ENCODE measurements around the gene ZNF423. TPM values are rescaled to one million over a fixed set of nuclear protein-coding genes. Genes with fewer than 3 reads are reported as not detected.

The ZNF423 gene
- total and polyA plus RNA-seq, 9 of the 15 experiments (the other 6 are each of a cell fraction or from before 2014, with no cell fraction given), result not detected

DNA sequence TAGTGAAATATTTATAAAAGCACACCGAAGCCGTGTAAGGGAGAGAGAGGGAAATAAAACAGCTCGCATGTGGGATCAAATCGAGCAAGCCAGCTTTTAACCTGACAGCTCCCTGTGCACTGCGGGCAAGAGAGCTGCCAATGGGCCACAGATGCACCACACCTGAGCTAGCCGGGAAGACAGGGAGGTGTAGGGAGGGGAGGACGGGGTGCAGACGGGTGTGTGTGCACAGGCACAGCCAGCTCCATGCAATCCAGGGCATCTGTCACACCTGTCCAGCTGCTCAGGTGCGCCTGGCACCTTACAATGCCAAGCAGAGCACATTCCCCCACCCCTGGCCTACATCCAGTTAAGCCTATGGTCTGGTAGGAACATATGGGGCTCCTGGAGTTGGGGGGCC, 412.3 kb downstream of the ZNF423 start:
- intact Hi-C loops (cut with micrococcal nuclease), result no loop called here
- no TSS peak for BruUV-seq (replicated peaks)
- Histone ChIP-seq H3K79me2 (ENCODE audit: control insufficient read depth, insufficient read depth, low read length) (no peaks in the 10 kb centered on the region), H3K9me1 (ENCODE audit: control insufficient read depth, insufficient read depth, low read length) (no peaks in the 10 kb centered on the region), H3K4me2 (ENCODE audit: insufficient read depth, low read length) (no peak overlapping the region), H3K4me3 (no peak overlapping the region), H2AFZ (ENCODE audit: low read depth, low read length) (no peak overlapping the region), H3K36me3 (ENCODE audit: control insufficient read depth, insufficient read depth, low read length) (no peaks in the 10 kb centered on the region), H3K27ac (ENCODE audit: extremely low read depth, low read depth, low read length) (no peak overlapping the region), H3K9me3 (replicated peaks; ENCODE audit: control insufficient read depth, insufficient read depth, low read depth, low read length) (no peaks in the 10 kb centered on the region), H3K27me3 (ENCODE audit: control insufficient read depth in 2 of 2, insufficient read depth in 2 of 2, low read length in 2 of 2) (peaks cover 19 to 36% of the 10 kb centered on the region in 2 experiments; a peak in 4 of 5 replicates), H3K4me1 (replicated peaks in 1 of 2; ENCODE audit: control insufficient read depth in 2 of 2, insufficient read depth in 2 of 2, low read length in 2 of 2) (no peaks in the 10 kb centered on the region), H4K20me1 (replicated peaks; ENCODE audit: control insufficient read depth, insufficient read depth, low read length) (peaks cover 5% of the 10 kb centered on the region), H3K9ac (ENCODE audit: insufficient read depth in 1 of 2, low read depth in 2 of 2, low read length in 2 of 2) (no peak overlapping the region)
- FAIRE-seq (no peak), DNase-seq (ENCODE audit: extremely low read depth in 1 of 4, low spot score in 3 of 4) (no peak), ATAC-seq (no peak)
- ChIA-PET CTCF (ENCODE audit: low intra/inter-chr PET ratio) (no interaction called here), POLR2A (no interaction called here)
- TF ChIP-seq, protein P1, sequence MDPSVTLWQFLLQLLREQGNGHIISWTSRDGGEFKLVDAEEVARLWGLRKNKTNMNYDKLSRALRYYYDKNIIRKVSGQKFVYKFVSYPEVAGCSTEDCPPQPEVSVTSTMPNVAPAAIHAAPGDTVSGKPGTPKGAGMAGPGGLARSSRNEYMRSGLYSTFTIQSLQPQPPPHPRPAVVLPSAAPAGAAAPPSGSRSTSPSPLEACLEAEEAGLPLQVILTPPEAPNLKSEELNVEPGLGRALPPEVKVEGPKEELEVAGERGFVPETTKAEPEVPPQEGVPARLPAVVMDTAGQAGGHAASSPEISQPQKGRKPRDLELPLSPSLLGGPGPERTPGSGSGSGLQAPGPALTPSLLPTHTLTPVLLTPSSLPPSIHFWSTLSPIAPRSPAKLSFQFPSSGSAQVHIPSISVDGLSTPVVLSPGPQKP (CRISPR knock-in tag; IDR thresholded peaks at IDR 0.05), result no peak
- TF ChIP-seq ZFP36 (IDR thresholded peaks at IDR 0.05; ENCODE audit: low read depth, low read length, partially characterized antibody) (no peak), FOXJ3 (CRISPR knock-in tag; IDR thresholded peaks at IDR 0.05) (no peak), GABPB1 (CRISPR knock-in tag; IDR thresholded peaks at IDR 0.05) (no peak), SMAD2 (IDR thresholded peaks at IDR 0.05; ENCODE audit: low read depth, low read length) (no peak), HSF4 (CRISPR knock-in tag; IDR thresholded peaks at IDR 0.05; ENCODE audit: borderline replicate concordance) (no peak), ZBTB1 (CRISPR knock-in tag; IDR thresholded peaks at IDR 0.05; ENCODE audit: borderline replicate concordance, low read depth) (no peak), KDM2B (CRISPR knock-in tag; IDR thresholded peaks at IDR 0.05) (no peak), NR2C2 (CRISPR knock-in tag; IDR thresholded peaks at IDR 0.05) (no peak), NR2C2 (tag; IDR thresholded peaks at IDR 0.05) (no peak), RBM17 (IDR thresholded peaks at IDR 0.05; ENCODE audit: borderline replicate concordance, low read depth, low read length) (no peak)
- TF ChIP-seq, protein P2, sequence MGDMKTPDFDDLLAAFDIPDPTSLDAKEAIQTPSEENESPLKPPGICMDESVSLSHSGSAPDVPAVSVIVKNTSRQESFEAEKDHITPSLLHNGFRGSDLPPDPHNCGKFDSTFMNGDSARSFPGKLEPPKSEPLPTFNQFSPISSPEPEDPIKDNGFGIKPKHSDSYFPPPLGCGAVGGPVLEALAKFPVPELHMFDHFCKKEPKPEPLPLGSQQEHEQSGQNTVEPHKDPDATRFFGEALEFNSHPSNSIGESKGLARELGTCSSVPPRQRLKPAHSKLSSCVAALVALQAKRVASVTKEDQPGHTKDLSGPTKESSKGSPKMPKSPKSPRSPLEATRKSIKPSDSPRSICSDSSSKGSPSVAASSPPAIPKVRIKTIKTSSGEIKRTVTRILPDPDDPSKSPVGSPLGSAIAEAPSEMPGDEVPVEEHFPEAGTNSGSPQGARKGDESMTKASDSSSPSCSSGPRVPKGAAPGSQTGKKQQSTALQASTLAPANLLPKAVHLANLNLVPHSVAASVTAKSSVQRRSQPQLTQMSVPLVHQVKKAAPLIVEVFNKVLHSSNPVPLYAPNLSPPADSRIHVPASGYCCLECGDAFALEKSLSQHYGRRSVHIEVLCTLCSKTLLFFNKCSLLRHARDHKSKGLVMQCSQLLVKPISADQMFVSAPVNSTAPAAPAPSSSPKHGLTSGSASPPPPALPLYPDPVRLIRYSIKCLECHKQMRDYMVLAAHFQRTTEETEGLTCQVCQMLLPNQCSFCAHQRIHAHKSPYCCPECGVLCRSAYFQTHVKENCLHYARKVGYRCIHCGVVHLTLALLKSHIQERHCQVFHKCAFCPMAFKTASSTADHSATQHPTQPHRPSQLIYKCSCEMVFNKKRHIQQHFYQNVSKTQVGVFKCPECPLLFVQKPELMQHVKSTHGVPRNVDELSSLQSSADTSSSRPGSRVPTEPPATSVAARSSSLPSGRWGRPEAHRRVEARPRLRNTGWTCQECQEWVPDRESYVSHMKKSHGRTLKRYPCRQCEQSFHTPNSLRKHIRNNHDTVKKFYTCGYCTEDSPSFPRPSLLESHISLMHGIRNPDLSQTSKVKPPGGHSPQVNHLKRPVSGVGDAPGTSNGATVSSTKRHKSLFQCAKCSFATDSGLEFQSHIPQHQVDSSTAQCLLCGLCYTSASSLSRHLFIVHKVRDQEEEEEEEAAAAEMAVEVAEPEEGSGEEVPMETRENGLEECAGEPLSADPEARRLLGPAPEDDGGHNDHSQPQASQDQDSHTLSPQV (IDR thresholded peaks at IDR 0.05), result no peak
- WGBS (ENCODE audit: insufficient coverage, low coverage, missing lambda C conversion rate), result 0% methylated on average over 9 of the region's 9 CpGs
- in situ Hi-C loops (cut with MboI), result no loop called here
